GM18511 (cell line): ENCODE measurements around the gene MSL3B.

Source experiments
- ATAC-seq: cut with Tn5 transposase; IDR thresholded peaks from one replicate; pipeline ENCODE4 v1.9.1; 2021; ENCODE audit warnings: mild to moderate bottlenecking, moderate library complexity; ENCODE audit not compliant: unreplicated experiment

The MSL3B gene

GRCh38 chr2:233818639-233819621 lies 49.3 kb downstream of the MSL3B start:
- no peak for ATAC-seq

- ATAC-seq: no peak
Measured at GRCh38 chr2:233817995-233818638, 50.1 kb downstream of the MSL3B start.

GRCh38 chr2:233817361-233817911 lies 50.8 kb downstream of the MSL3B start:
- ATAC-seq: no peak

GRCh38 chr2:233816771-233817170 lies 51.4 kb downstream of the MSL3B start:
- ATAC-seq: no peak

GRCh38 chr2:233816334-233816733 lies 51.9 kb downstream of the MSL3B start:
- no peak for ATAC-seq

GRCh38 chr2:233815861-233816260 lies 52.3 kb downstream of the MSL3B start:
- ATAC-seq: no peak
